Measurements from ENCODE around the gene UVRAG.

- TF ChIP-seq EZH2 (IDR thresholded peaks at IDR 0.05): no peak
- TF ChIP-seq EZH2phosphoT487 (IDR thresholded peaks at IDR 0.05): no peak
- TF ChIP-seq CTCF (IDR thresholded peaks at IDR 0.05): no peak
Measured at GRCh38 chr11:76114238-76114637, 299.2 kb downstream of the UVRAG start.

All from neural progenitor cell (in vitro differentiated cells).